Measurements from ENCODE around the gene MAP1S. TPM values are rescaled to one million over a fixed set of nuclear protein-coding genes. Genes with fewer than 3 reads are reported as not detected.

MAP1S gene
- total and polyA plus RNA-seq, 8 donors: 13.9 to 35.6 (median 22.3) TPM

DNA sequence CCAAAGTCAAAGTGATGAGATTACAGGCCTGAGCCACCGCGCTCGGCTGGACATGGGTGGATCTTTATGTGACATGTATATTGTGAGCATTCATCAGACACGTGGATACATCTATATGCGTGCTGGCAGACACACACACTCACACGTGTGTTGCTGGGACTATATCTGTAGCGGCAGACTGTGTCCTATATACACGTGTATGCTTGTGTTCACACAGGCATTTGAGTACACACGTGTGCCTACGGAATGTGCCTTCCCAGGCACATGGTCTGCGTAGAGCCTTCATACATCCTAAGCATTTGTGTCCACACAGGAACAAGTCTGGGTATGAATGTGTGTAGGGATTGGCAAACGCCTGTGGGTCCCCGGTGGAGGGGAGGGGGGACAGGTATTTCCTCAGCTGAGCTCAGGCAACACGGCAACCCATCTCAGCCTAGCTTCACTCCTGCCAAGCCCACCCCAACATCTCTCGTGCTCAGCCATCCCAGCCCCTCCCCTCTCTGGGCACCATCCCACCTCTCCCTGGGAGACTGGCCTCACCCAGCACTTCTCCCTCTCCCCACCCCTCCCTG is 33.7 kb upstream of the MAP1S start:
- ATAC-seq (no peak), FAIRE-seq (no peak), DNase-seq (no peak)
- TF ChIP-seq, protein P1, sequence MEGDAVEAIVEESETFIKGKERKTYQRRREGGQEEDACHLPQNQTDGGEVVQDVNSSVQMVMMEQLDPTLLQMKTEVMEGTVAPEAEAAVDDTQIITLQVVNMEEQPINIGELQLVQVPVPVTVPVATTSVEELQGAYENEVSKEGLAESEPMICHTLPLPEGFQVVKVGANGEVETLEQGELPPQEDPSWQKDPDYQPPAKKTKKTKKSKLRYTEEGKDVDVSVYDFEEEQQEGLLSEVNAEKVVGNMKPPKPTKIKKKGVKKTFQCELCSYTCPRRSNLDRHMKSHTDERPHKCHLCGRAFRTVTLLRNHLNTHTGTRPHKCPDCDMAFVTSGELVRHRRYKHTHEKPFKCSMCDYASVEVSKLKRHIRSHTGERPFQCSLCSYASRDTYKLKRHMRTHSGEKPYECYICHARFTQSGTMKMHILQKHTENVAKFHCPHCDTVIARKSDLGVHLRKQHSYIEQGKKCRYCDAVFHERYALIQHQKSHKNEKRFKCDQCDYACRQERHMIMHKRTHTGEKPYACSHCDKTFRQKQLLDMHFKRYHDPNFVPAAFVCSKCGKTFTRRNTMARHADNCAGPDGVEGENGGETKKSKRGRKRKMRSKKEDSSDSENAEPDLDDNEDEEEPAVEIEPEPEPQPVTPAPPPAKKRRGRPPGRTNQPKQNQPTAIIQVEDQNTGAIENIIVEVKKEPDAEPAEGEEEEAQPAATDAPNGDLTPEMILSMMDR (IDR thresholded peaks at IDR 0.05): no peak
- H3K4me3 ChIP-seq: no peak overlapping the region
- intact Hi-C loops (cut with DNase I): no loop called here
- WGBS, 2 donors: 52 to 55% methylated on average over 14 to 15 of the region's 15 CpGs
- no peak overlapping the region for H3K27ac ChIP-seq
- no peaks in the 10 kb centered on the region for H3K36me3 ChIP-seq
- no peaks in the 10 kb centered on the region for H3K9me3 ChIP-seq
- no peaks in the 10 kb centered on the region for H3K4me1 ChIP-seq
- H3K27me3 ChIP-seq: peaks cover 0 to 46% (median 3%) of the 10 kb centered on the region in 4 donors

DNA sequence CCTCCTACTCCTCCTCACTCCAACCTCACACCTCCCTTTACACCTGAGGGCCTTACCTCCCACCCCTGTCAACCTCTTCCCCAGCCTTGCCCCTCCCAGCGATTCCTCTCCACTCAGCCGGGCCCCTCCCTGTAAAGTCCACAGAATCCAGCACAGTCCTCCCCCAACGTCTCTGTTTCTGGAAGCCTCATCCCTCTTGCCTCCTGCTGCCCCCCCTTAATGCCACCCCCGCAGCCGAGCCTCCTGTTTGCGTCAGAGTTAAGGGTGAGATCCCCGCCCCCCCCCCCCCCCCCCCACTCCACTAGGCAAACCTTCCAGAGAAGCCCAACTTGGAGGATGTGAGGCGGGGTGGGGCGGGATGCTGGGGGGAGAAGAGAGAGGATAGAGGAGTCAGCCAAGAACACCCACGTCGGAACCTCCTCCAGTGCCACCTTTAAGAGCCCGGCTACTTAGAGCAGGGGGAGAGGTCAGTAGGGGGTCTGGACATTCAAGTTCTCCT is 33.2 kb upstream of the MAP1S start:
- H3K9me3 ChIP-seq: no peaks in the 10 kb centered on the region
- no peak overlapping the region for H3K27ac ChIP-seq
- no peaks in the 10 kb centered on the region for H3K4me1 ChIP-seq
- H3K4me3 ChIP-seq: peak overlapping the region in 1 of 4 donors; percentile 36
- TF ChIP-seq, protein P1 (IDR thresholded peaks at IDR 0.05): no peak
- WGBS, 2 donors: 1 to 6% methylated on average over 9 to 12 of the region's 12 CpGs
- FAIRE-seq (no peak), ATAC-seq (peak in 1 of 4 donors; percentile 31), DNase-seq (no peak)
- H3K36me3 ChIP-seq: no peaks in the 10 kb centered on the region
- intact Hi-C loops (cut with DNase I): no loop called here
- peaks cover 0 to 46% (median 2%) of the 10 kb centered on the region in 4 donors for H3K27me3 ChIP-seq

DNA sequence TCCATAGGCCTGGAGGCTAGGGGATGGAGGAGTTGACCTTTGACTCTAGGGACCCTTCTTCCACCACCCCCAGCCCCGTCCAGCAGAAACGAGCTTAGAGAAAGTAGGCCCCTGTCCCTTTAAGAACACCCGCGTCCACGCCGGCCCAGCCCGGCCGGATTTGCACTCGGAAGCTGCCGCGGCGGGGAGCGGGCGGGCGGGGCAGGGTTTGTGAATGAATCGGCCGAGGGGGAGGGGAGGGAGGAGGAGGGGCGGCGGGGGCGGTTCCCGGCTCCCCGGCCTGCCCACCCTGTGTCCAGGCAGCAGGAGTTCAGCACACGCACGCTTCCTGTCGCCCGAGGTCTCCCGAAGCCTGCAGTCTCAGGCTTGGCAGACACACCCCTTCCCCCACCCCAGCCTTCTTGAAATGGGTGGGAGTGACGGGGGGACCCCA is 32.7 kb upstream of the MAP1S start:
- intact Hi-C loops (cut with DNase I): no loop called here
- H3K9me3 ChIP-seq: no peaks in the 10 kb centered on the region
- peaks cover 0 to 41% (median 0%) of the 10 kb centered on the region in 4 donors for H3K27me3 ChIP-seq
- DNase-seq (peak in 2 of 6 donors; percentile 53 to 62), FAIRE-seq (no peak), ATAC-seq (peak in 2 of 4 donors; percentile 50 to 67)
- 0 to 2% methylated on average over 28 of the region's 28 CpGs for WGBS, 2 donors
- peak overlapping the region in 1 of 4 donors; percentile 36 for H3K4me3 ChIP-seq
- no peak overlapping the region for H3K27ac ChIP-seq
- H3K36me3 ChIP-seq: no peaks in the 10 kb centered on the region
- TF ChIP-seq, protein P1 (IDR thresholded peaks at IDR 0.05): no peak
- H3K4me1 ChIP-seq: no peaks in the 10 kb centered on the region

DNA sequence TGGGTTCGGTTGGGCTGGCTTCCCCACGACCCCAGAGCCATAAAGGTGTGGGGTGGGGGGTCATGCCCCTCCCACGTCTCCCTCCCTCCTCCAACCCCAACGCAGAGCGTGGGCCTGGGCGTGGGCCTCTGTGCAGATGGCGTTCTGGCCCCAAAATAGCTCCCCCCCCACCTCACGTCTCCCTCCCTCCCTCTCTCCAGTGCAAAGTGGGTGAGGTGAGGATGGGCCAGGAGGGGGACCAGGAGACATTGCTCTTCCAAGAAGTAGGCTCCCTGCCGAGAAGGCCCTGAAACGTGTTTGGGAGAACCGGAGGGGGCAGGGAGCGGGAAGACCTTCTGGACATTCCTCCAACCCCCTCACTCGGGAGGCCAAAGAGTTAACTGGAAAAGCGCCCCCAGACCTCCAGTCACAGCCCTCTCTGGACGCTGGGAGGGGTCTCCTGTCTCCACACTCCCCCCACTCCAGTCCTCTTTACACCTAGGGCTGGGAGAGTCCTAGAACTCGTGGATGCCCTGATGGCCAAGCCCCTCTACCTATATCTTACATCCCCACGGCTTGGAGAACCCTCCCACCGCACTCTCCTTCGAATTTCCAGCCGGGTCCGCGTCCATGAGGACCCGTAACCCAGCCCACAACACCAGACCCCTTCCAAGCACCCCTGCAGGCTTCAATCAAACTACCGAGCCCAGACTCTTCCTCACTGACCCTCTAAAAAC is 32.0 kb upstream of the MAP1S start:
- FAIRE-seq: no peak
- no peak overlapping the region for H3K27ac ChIP-seq
- 3 to 4% methylated on average over 21 to 24 of the region's 24 CpGs for WGBS, 2 donors
- DNase-seq: no peak
- no peaks in the 10 kb centered on the region for H3K4me1 ChIP-seq
- H3K36me3 ChIP-seq: no peaks in the 10 kb centered on the region
- peak overlapping the region in 1 of 4 donors; percentile 36 for H3K4me3 ChIP-seq
- no peak for ATAC-seq
- H3K9me3 ChIP-seq: no peaks in the 10 kb centered on the region
- intact Hi-C loops (cut with DNase I): no loop called here
- peaks cover 0 to 40% (median 0%) of the 10 kb centered on the region in 4 donors for H3K27me3 ChIP-seq
- TF ChIP-seq, protein P1 (IDR thresholded peaks at IDR 0.05): no peak
